ENCODE measurements around the gene HCRTR1. TPM values are rescaled to one million over a fixed set of nuclear protein-coding genes. Genes with fewer than 3 reads are reported as not detected.

HCRTR1 gene
- total RNA-seq = 0.44 TPM
- long read RNA-seq, partial matches to known transcripts = 0 of 6 reads
- long read RNA-seq, other reads (novel, unspliced or antisense) = 6 of 6 reads

DNA sequence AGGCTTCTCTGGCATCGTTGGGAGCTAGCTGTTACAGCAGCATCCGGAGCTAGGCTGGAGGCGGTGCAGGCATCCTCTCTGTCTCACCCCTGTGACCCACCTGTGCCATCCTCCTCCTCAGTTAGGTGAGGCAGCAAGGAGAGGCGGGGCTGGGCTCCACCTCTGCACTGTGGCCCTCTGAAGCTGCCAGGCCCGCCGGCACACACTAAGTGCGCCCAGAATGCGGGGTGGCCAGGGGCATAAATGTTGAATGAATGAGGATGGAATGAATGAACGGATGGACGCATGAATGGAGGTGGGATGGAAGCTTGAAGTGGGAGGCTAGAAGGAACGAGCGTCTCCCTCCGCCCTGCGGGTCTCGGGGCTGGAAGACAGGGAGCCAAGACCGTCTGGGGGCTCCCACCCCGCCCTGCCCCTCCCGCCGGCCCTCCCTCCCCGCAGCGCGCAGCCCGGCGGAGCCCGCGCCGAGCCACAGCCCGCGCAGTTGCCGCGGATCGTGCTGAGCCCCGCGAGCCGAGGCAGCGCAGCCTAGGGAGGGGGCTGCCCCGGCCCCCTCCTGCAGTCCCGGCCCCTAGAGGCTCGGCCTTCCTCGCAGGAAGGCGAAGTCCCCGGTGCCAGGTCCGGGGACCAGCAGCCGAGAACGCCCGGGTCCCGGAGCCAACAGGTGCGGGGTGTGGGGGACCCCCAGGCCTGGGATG lies at the start of gene HCRTR1:
HCRTR1 (plus strand) TSS at position 472 of the 698 bp plus-strand sequence. CDS start 1,504 bp downstream, outside the sequence.
- intact Hi-C loops (cut with micrococcal nuclease) = no loop called here
- peaks cover 50% of the 10 kb centered on the region for H3K4me1 ChIP-seq
- H3K9me3 ChIP-seq (replicated peaks) = no peaks in the 10 kb centered on the region
- H3K27ac ChIP-seq (replicated peaks) = peak within 1 kb of the TSS; percentile 36
- TF ChIP-seq CTCF (IDR thresholded peaks at IDR 0.05; ENCODE audit: borderline replicate concordance) = no peak
- H3K36me3 ChIP-seq = no peaks in the 10 kb centered on the region
- no peak for DNase-seq
- H3K4me3 ChIP-seq = peak within 1 kb of the TSS; percentile 67
- H3K27me3 ChIP-seq (ENCODE audit: low read depth) = peaks cover 12% of the 10 kb centered on the region

DNA sequence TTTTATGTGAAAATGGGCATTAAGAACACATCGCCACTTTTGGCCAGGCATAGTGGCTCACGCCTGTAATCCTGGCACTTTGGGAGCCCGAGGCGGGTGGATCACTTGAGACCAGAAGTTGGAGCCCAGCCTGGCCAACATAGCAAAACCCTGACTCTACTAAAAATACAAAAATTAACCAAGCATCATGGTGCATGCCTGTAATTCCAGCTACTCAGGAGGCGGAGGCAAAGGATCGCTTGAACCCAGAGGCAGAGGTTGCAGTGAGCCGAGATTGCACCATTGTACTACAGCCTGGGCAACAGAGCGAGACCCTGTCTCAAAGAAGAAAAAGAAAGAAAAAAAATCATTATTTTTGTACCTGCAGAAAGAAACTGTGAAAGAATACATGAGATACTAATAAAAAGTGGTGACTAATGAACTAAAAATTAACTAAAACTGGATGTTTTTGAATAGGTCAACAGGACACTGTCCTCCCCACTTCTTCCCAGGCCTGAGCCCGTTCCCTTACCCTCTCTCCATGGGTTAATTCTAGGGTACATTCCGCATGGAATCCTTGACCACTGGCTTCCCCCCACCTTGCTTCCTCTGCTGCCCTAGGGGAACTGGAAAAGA lies 49.4 kb upstream of the HCRTR1 start:
- no peak for TF ChIP-seq CTCF (IDR thresholded peaks at IDR 0.05; ENCODE audit: borderline replicate concordance)
- H3K27ac ChIP-seq (replicated peaks) = peak overlapping the region; percentile 72
- DNase-seq = no peak
- no peak overlapping the region for H3K4me3 ChIP-seq
- peaks cover 36% of the 10 kb centered on the region for H3K4me1 ChIP-seq
- H3K27me3 ChIP-seq (ENCODE audit: low read depth) = no peaks in the 10 kb centered on the region
- H3K9me3 ChIP-seq (replicated peaks) = no peaks in the 10 kb centered on the region
- H3K36me3 ChIP-seq = no peaks in the 10 kb centered on the region
- intact Hi-C loops (cut with micrococcal nuclease) = loop anchor here (10.0 kb wide), 1 partner anchor 227 kb away; no protein-coding TSS in a partner anchor

DNA sequence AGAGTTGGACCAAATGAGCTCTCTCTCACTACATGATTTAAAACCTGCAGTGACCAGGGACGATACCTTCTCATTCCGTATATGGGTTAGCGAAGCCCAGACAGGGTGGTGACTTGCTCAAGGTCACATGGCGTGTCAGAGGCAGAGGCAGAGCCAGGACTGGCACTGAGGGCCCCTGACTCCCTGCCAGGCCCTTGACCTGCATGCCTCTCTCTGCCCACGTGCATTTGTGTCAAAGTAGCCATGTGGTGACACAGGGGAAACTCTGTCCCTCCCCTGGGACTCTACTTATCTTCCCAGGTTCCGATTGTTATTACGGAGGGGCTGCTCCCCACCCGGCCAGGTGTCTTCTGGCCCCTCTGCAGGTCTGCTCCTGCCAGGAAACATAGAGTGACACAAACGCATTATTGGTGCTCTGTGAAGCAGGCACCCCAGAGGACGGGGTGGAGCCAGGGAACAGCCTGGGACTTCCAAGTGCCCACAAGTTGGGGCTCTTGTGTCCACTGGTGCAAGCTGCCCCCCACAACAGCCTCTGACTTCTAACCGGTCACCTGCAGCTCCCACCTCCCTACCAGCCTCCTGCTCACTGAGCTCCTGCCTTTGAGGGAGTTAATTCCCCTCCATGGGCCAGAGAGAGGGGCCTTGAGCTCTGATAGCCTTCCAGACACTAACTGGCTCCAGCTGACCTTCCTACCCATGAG lies 48.4 kb upstream of the HCRTR1 start:
- Histone ChIP-seq H3K27me3 (ENCODE audit: low read depth) (no peaks in the 10 kb centered on the region), H3K9me3 (replicated peaks) (no peaks in the 10 kb centered on the region), H3K36me3 (no peaks in the 10 kb centered on the region), H3K4me1 (peaks cover 46% of the 10 kb centered on the region), H3K4me3 (no peak overlapping the region), H3K27ac (replicated peaks) (peak overlapping the region; percentile 72)
- intact Hi-C loops (cut with micrococcal nuclease) = loop anchor here (10.0 kb wide), 1 partner anchor 226 kb away; no protein-coding TSS in a partner anchor
- peak; percentile 83 for DNase-seq
- no peak for TF ChIP-seq CTCF (IDR thresholded peaks at IDR 0.05; ENCODE audit: borderline replicate concordance)

DNA sequence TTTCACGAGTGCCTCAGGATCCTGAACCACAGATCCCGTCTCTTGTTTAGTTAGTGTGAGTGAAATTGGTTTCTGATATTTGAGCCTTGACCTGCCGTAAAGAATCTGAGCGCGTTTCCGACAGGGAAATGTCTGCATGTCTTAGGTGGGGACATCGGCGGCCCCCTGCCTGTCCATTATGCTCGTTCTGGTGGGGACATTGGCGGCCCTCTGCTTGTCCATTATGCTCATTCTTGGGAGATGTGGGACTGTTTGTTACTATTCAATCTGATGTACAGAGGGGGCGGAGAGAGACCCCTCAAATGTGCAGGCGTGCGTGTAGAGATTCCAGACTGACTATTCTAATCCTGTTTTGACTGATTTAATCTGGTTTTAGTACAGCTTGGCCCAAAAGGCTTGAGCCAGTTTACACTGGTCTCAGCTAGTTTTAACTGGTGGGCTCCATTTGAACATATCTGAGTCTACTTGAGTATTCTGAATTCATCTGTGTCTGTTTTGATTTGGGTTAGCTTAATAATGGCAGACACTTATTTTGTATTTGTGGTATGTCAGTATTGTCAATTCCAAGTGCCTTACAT lies 47.8 kb upstream of the HCRTR1 start:
- no peak for DNase-seq
- no peaks in the 10 kb centered on the region for H3K9me3 ChIP-seq (replicated peaks)
- H3K36me3 ChIP-seq = no peaks in the 10 kb centered on the region
- H3K4me1 ChIP-seq = peaks cover 46% of the 10 kb centered on the region
- intact Hi-C loops (cut with micrococcal nuclease) = loop anchor here (10.0 kb wide), 1 partner anchor 225 kb away; no protein-coding TSS in a partner anchor
- peak overlapping the region; percentile 72 for H3K27ac ChIP-seq (replicated peaks)
- no peak for TF ChIP-seq CTCF (IDR thresholded peaks at IDR 0.05; ENCODE audit: borderline replicate concordance)
- H3K4me3 ChIP-seq = no peak overlapping the region
- no peaks in the 10 kb centered on the region for H3K27me3 ChIP-seq (ENCODE audit: low read depth)

GRCh38 chr1:31570228-31570627 lies 47.3 kb upstream of the HCRTR1 start:
- no peaks in the 10 kb centered on the region for H3K9me3 ChIP-seq (replicated peaks)
- H3K4me1 ChIP-seq = peaks cover 51% of the 10 kb centered on the region
- DNase-seq = no peak
- no peaks in the 10 kb centered on the region for H3K27me3 ChIP-seq (ENCODE audit: low read depth)
- H3K27ac ChIP-seq (replicated peaks) = peak overlapping the region; percentile 72
- intact Hi-C loops (cut with micrococcal nuclease) = no loop called here
- no peak overlapping the region for H3K4me3 ChIP-seq
- TF ChIP-seq CTCF (IDR thresholded peaks at IDR 0.05; ENCODE audit: borderline replicate concordance) = no peak
- no peaks in the 10 kb centered on the region for H3K36me3 ChIP-seq
